WI38 (cell line): ENCODE results near the gene ZNF205.

Experiments
- H3K4me3 ChIP-seq: 2 replicates; pipeline ENCODE4 v1.5.1; 2011; ENCODE audit warnings: low read depth, mild to moderate bottlenecking, control low read depth, low read length
- TF ChIP-seq, protein P1 (sequence below): IDR thresholded peaks from 2 replicates; pipeline ENCODE4 v1.5.1; 2012; ENCODE audit warnings: low read depth, mild to moderate bottlenecking, control low read depth, low read length

The ZNF205 gene

GRCh38 chr16:3094289-3095027, 17.9 kb upstream of the ZNF205 start:
- TF ChIP-seq, protein P1, sequence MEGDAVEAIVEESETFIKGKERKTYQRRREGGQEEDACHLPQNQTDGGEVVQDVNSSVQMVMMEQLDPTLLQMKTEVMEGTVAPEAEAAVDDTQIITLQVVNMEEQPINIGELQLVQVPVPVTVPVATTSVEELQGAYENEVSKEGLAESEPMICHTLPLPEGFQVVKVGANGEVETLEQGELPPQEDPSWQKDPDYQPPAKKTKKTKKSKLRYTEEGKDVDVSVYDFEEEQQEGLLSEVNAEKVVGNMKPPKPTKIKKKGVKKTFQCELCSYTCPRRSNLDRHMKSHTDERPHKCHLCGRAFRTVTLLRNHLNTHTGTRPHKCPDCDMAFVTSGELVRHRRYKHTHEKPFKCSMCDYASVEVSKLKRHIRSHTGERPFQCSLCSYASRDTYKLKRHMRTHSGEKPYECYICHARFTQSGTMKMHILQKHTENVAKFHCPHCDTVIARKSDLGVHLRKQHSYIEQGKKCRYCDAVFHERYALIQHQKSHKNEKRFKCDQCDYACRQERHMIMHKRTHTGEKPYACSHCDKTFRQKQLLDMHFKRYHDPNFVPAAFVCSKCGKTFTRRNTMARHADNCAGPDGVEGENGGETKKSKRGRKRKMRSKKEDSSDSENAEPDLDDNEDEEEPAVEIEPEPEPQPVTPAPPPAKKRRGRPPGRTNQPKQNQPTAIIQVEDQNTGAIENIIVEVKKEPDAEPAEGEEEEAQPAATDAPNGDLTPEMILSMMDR, result peak; percentile 63
- no peak overlapping the region for H3K4me3 ChIP-seq

- TF ChIP-seq, protein P1, result no peak
Observed at GRCh38 chr16:3095869-3096268, 16.5 kb upstream of the ZNF205 start.

GRCh38 chr16:3096362-3096761, 16.0 kb upstream of the ZNF205 start:
- TF ChIP-seq, protein P1, result no peak
- no peak overlapping the region for H3K4me3 ChIP-seq

More at GRCh38 chr16:3095869-3096268, 16.5 kb upstream of the ZNF205 start:
- H3K4me3 ChIP-seq, result no peak overlapping the region

- no peak overlapping the region for H3K4me3 ChIP-seq
- TF ChIP-seq, protein P1, result no peak
Observed at GRCh38 chr16:3097266-3097665, 15.1 kb upstream of the ZNF205 start.

- TF ChIP-seq, protein P1, result no peak
- no peak within 1 kb of the TSS for H3K4me3 ChIP-seq
Observed at GRCh38 chr16:3098459-3099394, 13.7 kb upstream of the ZNF205 start, which contains the start of gene ZSCAN10. Gene ZSCAN10, minus strand, starts transcription at chr16:3099294. Its CDS starts 6,357 bp downstream, at chr16:3092937.

- no peak overlapping the region for H3K4me3 ChIP-seq
- TF ChIP-seq, protein P1, result no peak
Observed at GRCh38 chr16:3099395-3099731, 13.0 kb upstream of the ZNF205 start.
